Inflammatory macrophage treated with lipopolysaccharide for 4 hours (primary cell): Measurements from ENCODE around the gene RAI1.
A peak's percentile ranks its signal among the peaks of the same experiment; 100 is the strongest.
"Not testable (repeated sequence)": the region's sequence is repeated elsewhere in the genome, so short reads cannot be mapped to it uniquely, and the experiment has no call there.

ENCODE experiments used
- DNase-seq: peaks from one replicate; pipeline ENCODE4 v3.0.0-alpha.2; 2020

Gene RAI1

DNA sequence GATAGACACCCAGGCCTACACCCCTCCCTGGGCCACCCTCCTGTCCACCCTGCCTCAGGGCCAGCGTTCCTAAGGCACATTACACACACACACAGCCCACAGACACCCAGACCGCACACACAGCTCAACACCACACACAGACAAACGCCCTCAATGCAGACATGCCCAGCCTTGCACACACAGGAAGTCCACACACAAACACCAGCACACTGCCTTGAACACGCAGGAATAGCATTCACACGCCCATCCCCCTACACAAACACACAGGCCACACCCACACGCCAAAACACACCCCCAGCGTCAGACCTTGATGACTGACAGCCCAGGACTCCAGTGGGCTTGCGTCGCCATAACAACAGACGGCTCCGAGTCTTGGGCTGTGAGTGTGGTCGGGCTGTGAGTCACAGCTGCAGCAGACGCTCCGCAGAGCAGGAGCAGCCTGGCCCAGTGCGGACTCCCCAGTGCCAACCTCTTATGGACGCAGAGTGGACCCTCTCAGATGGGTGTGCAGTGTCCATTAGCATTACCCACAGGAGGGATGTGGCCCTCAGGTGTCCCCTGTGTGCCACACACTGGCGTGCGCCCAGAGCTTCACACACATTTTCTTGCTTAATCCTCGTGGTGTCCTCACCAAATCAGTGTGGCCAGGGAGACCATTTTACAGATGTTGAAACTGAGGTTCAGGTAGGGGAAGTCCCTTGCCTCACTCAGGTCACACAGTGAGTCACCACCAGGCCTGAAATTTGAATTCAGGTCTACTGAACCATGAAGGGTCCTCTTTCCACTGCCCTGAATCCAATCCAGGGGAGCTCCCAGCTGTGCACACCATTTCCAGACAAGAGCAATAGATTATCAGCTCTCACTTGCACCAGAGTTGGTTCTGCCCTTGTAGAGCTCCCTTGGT is 17.8 kb upstream of the RAI1 start:
- DNase-seq: peak; percentile 64

DNA sequence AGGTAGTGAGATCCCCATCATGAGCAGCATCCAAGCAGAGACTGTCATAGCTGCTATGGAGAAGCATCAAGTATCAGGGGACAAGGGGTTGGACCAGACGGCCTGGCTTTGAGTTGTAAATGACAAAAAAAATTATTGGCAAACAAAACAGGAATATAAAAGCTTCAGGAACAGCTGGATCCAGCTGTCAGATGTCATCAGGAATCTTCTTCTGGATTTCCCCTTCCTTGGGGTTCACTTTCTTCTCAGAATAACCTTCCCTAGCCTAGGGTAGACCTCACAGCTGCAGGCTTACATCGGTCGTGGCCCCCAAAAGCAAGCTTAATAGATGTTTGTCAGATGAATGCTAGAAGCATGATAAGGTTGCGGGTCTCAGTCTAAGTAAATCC is 17.2 kb upstream of the RAI1 start:
- DNase-seq: no peak

DNA sequence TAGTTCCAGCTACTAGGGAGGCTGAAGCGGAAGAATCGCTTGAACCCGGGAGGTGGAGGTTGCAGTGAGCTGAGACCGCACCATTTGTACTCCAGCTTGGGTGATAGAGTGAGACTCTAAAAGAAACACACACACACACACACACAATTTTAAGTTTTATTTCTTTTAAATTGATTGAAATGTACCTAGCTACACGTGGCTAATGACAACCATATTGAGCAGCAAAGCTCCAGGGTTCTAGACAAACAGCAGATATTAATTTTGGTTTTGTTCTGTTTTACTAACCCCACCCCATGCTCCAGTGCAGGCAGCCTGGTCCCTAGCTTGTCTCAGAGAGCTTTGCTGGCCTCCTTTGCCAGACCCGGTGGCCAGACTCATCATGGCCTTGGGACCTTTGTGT is 16.0 kb upstream of the RAI1 start:
- DNase-seq: no peak

DNA sequence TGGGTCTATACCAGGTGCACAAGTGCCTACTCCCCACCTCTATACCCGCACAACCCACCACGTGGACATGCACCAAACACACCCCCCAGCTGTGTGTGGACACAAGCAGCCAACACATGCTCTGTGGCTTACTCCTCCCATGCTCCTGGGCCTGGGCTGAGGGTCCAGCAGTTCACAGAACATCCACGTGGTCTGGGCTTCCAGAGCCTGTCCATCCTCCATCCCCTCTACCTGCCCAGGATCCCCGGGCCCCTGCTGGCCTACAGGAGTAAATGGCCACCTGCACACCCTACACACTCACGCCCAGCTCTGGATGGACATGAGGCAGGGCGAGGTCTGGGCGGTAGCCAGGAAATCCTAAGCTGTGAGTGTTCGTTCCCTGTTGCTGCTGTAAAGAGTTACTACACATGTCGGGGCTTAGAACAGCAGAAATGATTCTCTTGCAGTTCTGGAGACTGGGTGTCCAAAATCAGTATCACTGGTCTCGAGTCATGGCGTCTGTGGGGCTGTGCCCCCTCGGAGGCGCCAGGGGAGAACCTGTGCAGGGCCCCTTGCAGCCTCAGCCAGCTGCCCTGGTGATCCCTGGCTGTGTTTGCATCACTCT is 15.0 kb upstream of the RAI1 start:
- DNase-seq: no peak

DNA sequence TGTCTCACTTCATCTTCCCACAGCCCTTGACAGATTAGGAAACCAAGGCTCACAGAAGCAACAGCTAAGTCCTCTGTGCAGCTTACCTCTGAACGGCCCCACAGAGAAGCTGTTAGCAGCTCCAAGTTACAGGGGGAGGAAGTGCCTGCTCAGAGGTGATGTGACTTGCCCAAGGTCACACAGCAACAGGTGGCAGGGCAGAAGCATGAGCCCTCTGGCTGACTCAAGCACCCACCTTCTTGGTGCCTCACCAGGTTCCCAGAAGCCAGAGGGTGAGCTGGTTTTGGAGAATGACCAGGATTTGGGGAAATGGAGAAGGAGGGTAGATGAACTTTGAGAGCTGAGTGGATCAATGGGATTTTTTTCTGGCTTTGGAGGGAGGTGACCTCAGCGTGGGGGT is 14.0 kb upstream of the RAI1 start:
- DNase-seq: no peak

DNA sequence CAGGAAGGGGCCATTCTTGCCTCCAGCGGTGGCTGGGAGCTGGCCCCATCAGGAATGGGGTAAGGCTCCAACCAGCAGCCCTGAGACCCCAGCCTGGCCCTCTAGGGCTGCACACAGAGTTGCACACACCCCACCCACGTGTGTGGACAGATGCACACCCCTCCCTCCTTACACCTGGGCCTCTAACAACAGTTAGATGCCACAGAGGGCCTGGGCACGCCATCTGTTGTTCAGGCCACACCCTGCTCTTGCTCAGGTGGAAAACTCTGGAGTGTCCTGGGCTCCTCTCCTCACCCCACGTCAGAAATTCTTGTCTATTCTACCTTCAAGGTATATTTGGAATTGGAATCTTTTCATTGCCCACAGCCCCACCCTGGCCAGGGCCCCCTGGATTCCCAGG is 13.3 kb upstream of the RAI1 start:
- DNase-seq: no peak

DNA sequence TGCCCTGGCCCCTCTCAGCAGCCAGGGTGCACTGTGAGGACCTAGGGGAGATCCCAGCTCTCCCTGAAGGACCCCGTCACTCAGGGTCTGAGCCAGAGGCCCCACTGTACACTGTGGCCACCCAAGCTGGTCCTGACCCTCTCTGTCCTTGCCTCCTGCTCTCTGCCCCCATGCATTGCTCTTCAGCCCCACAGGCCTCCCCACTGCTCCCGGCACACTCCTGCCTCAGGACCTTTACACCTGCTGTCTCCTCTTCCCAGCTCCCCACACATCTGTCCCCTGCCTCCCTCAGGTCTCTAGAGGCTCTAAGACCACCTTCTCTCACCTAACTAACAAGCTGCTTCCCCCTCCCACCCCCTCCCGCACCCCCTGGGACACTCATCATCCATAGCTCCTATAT is 12.9 kb upstream of the RAI1 start:
- no peak for DNase-seq

DNA sequence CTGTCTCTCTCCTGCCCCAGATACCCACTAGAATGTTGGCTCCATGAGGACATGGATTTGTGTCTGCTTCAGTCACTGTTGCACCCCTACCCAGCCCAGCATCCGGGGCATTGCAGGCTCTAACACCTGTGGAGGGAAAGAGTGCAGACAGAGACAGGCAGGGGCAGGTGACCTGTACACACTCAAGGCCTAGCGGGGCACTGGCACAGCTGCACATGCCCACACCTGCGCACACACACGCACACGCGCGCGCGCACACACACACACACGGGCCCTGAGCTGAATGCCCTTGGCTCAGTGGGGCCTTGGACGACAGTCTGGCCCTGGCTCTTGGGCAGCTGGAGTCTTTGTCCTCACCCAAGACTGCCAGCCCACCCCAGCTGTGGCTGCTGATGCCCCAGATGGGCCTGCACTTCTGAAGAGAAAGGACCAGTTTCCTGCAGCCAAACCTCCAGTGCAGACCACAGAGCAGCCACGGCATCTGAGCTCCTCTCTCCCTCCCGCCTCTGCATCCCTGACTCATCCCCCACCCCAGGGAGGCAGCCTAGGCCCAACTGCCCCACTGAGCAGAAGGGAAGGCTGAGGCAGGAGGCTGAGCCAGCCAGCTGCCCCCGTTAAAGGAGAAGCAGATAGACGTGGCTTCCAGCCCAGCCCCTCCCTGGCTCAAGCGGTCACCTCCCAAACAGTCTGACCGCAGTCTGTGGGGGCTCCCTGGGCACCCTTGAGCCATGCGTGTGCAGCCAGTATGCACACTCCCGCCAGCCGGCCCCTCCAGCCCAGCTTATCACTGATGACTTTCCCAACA is 12.3 kb upstream of the RAI1 start:
- no peak for DNase-seq

DNA sequence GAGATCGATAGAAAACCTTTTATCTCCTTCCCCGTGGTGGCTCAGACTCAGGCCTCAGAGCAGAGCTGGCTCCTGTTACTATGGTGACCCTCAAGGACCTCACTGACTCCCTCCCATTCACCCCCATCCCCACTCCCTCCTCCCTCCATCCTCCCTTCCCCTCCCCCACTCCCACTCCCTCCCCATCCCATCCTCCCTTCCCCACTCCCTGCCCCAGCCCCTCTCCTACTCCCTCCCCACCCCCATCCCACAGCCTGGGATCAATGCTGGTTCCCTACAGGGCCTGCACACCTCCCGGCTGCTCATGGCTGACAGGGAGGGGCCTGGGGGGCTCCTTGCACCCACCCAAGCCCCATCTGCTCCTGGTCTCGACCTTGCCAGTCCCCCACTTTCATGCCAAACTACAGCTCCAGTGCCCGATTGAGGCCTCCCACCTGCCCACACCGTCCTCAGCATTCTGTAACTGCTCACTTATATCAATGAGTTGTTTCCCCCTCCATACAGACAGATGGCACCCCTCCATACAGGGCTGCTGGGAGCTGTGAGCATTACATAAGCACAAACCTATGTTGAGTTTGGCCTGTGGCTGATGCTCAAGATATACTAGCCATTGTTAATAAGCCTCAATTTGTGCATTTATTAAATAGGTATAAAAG is 11.6 kb upstream of the RAI1 start:
- no peak for DNase-seq

DNA sequence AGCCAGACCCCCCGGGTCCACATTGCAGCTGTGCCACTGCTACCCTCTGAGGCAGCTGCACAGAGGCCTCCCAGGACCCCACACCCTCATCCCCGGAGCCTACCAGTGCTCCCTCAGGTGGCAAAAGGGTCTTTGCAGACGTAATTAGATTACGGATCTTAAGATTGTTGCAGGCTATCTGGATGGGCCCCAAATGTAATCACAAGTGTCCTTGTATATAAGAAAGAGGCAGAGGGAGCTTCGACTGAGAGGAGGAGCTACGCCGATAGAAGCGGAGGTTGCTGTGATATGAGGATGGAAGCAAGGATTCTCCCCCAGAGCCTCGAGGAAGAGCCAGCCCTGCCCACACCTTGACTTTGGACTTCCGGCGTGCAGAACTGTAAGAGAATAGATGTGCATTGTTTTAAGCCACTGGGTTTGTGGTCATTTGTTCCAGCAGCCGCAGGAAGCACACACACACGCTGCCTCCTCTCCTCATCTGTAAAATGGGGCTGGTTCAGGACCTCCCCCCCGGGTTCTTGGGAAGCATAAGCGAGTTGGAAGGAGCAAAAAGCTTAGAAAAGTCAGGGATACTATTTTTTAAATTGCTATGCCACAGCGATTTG is 10.5 kb upstream of the RAI1 start:
- no peak for DNase-seq

DNA sequence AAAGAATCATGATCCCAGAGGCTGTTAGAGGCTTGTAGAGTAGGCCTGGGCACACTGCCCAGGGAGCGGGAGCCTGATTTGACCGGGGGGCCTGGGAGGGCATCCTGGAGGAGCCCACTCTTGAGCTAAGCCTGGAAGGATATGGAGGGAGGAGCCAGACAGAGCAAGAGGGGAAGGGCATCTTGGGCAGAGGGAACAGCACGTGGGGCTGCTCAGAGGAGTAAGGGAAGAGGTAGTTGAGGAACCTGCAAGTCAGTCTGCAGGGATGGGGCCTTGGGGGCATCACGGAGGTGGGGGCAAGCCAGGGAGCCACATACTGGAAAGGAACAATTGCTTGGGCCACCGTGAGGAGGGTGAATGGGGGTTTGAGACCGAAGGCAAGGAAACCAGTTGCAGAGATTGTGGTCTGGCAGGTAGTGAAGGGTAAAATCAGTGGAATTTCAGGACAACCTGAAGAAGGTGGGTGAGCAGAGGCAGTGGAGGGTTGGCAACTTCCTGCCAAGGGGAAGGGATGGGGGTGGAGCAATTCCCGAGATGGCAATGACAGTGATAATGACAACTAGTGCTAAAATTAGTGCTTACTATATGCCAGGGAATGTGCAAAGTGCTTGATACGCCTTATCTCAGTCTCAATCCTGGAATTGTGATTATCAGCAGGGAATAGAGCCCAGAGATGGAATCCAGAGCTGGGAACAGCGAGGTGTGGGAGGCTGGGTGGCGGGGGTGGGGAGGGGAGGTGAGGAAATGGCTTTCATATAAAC is 9.7 kb upstream of the RAI1 start:
- DNase-seq: no peak

DNA sequence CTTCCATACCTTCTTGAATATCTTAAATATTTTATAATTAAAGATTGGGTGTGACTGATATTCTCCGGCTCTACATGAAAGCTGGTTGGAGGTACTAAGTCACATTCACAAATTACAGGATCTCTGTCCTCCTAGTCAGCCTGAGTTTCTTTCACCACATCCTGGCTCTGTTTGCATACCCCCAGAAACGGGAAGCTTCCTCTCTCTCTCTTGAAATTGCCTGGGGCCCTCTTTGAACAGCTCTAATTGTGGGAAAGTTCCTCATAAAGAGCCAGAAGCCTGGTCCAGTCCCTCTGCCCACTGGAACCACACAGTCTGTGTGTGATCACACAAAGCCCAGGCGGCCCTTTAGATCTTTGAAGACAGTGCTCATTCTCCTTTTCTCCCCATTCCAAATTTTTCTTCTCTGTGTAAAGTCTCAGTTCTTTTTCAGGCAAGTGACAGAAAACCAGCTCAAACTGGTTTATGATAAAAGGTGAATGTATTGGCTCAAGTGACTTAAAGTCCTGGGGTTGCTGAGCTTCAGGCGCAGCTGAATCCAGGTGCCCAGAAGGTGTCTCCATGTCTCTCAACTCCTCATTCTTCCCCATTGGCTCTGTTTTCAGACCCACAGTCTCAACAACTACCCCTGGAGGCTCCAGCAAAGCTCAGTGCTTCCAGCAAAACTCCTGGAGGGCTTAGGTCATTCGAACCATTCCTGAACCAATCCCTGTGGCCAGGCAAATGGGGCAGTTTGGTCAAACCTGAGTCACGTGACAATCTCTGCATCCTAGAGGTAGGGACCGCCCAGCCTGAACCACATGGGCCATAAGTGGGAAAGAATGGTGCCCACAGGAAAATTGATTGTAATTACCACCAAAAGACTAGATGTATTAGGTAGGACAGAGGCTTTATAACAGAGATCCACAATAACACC is 8.5 kb upstream of the RAI1 start:
- peak; percentile 86 for DNase-seq

DNA sequence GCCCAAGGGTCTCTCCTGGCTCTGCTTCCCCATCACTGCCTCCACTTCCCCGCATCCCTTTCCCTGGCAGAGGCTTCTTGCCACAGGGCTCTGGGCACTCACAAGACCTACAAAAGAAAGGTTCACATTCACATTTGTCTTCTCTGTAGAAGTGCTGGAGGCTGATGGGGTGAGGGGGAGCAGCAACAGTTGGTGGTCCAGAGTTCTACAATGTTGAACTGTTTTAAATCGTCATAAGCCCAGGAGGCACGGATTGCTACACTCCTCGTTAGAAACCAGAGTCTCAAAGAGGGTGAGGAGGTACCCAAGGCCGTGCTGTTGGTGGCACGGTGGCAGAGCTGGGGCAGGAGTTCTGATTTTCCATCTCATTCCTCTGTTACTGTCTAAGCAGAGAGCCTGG is 5.8 kb upstream of the RAI1 start:
- no peak for DNase-seq

DNA sequence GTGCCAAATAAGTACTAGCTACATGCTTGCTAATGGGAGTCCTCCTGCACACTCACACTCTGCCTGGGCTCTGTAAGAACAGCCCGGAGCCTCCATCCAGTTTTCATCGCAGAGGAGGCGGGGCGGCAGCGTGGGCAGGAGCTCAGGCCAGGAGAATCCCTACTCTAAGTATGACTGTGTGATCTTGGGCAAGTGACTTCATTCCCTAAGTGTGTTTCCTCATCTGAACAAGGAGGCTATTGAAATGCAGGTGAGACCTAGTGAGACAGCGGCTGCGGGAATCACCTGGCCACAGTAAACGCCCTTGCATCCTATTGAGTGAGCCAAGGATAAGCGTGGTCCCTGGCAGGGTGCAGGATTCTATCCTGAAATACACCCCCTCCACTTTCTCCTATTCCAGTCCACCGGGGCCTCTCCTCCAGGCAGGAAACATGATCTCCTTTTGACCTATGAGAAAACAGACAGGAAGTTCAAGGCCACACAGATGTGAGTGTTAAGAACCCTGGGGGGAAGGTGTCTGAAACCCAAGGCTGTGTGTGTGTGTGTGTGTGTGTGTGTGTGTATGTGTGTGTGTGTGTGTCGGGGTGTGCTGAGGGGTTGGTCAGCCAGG is 5.2 kb upstream of the RAI1 start:
- DNase-seq: no peak

DNA sequence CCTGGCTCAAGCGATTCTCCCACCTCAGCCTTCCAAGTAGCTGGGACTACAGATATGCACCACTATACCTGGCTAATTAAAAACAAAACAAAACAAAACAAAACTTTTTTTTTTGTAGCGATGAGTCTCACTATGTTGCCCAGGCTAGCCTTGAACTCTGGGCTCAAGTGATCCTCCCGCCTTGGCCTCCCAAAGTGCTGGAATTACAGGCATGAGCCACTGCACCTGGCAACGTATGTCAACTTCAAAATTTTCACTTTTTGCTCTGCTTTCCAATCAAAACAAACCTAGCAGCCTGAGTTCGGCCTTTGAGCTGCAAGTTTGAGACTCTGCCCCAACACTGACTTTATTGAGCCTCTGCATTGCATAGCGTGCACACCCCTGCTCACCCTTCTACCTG is 4.5 kb upstream of the RAI1 start:
- no peak for DNase-seq

DNA sequence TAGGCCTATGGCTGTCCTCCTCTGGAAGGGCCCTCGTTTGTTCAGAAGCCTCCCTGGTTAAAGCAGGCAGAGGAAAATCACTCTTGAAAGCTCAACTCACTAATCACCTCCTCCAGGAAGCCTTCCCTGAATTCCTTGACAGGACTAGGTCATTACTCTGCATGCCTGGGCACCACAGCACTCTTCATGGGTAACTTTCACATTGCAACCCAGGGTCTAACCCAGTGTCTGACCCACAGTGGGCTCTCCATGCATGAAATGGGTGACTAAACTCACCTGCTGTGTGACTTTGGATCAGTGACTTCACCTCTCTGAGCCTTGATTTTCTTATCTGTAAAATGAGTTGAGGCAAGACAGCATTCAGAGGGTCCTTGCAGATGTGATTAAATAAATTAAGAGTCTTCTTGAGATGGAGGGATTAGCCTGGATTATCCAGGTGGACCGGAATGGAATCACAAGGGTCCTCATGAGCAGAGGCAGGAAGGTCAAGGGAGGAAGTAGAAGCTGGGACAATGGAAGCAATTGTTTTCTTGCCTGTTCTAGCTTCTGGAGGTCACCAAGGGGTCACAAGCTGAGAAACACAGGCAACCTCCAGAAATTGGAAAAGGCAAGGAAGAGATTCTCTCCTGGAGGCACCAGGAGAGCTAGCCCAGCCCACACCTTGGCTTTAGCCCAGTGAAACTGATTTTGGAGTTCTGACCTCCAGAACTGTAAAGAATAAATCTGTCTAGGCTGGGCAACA is 3.8 kb upstream of the RAI1 start:
- no peak for DNase-seq

DNA sequence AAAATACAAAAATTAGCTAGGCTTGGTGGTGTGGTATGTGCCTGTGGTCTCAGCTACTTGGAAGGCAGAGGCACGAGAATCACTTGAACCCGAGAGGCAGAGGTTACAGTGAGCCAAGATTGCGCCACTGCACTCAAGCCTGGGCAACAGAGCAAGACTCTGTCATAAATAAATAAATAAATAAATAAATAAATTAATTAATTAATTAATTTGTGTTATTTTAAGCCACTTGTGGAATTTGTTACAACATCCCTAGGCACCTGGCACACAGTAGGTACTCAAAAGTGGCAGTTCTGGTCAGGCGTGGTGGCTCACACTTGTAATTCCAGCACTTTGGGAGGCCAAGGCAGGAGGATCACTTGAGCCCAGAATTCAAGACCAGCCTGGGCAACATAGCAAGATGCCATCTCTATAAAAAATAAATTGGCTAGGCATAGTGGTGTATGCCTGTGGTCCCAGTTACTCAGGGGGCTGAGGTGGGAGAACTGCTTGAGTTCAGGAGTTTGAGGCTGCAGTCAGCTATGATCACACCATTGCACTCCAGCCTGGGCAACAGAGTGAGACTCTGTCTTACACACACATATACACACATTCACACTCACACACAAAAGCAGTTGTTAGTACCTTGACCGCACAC is 3.1 kb upstream of the RAI1 start:
- not testable (repeated sequence) for DNase-seq

DNA sequence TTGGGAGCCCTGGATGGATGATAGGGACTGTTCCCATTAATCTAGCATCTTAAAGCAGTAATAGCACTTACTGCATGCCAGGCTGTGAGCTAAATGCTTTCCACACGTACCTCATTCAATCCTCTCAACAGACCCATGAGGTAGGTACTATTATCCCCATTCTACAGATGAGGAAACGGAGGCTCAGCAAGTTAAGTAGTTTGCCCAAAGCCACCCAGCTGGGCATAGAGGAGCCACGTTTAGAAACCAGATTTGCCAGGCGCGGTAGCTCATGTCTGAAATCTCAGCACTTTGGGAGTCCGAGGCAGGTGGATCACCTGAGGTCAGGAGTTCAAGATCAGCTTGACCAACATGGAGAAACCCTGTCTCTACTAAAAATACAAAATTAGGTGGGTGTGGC is 2.0 kb upstream of the RAI1 start:
- no peak for DNase-seq

DNA sequence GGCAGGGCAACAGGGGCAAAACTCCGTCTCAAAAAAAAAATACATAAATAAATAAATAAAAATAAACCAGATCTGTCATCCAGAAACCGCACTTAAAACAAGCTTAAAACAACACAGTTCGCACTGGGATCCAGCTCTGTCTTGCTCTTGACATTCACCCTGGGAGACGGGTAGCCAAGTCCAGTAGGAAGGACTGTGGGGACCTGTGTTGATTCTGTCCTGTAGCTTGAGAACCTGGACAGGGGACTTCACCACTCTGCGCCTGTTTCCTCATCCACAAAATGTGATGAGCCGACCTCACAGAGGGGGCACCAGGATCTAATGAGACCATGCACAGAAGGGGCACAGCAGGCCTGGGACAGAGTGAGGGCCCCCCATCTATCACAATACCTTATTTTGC is 1.5 kb upstream of the RAI1 start:
- DNase-seq: no peak
